Type B pancreatic cell (in vitro differentiated cells): Measurements from ENCODE around the gene F9. TPM values are rescaled to one million over a fixed set of nuclear protein-coding genes. Genes with fewer than 3 reads are reported as not detected.

Experiments used
- DNase-seq: peaks from one replicate; pipeline ENCODE4 v3.0.0; 2021; ENCODE audit warnings: mixed read lengths; ENCODE audit not compliant: unreplicated experiment; ENCODE audit errors: extremely low spot score
- H3K27ac Mint-ChIP-seq: 2 replicates; pipeline ENCODE4 v1.8.0; 2021; ENCODE audit warnings: mild to moderate bottlenecking, mixed read lengths
- H3K27me3 Mint-ChIP-seq: 2 replicates; pipeline ENCODE4 v1.8.0; 2021; ENCODE audit warnings: mixed read lengths
- H3K36me3 Mint-ChIP-seq: 2 replicates; pipeline ENCODE4 v1.8.0; 2021; ENCODE audit warnings: mixed read lengths
- H3K4me1 Mint-ChIP-seq: one replicate; pipeline ENCODE4 v1.8.0; 2021; ENCODE audit warnings: mixed read lengths; ENCODE audit not compliant: unreplicated experiment
- H3K4me3 Mint-ChIP-seq: 2 replicates; pipeline ENCODE4 v1.8.0; 2021; ENCODE audit warnings: mild to moderate bottlenecking, mixed read lengths
- H3K9me3 Mint-ChIP-seq: 2 replicates; pipeline ENCODE4 v1.8.0; 2021; ENCODE audit warnings: mixed read lengths
- total RNA-seq: library from RNA; stranded (reverse); gene quantifications from 2 replicates; pipeline ENCODE4 v1.2.1, GENCODE V29; 2021; ENCODE audit warnings: low replicate concordance
- TF ChIP-seq, protein P1 (sequence below): fragments of 200-600 bp; sonication (generic); conservative IDR thresholded peaks from 2 replicates; pipeline ENCODE4 v1.5.0; 2021; ENCODE audit warnings: antibody characterized with exemption, mild to moderate bottlenecking

F9 gene
- total RNA-seq, 1 donor from 2014 or later, result 0.24 TPM

DNA sequence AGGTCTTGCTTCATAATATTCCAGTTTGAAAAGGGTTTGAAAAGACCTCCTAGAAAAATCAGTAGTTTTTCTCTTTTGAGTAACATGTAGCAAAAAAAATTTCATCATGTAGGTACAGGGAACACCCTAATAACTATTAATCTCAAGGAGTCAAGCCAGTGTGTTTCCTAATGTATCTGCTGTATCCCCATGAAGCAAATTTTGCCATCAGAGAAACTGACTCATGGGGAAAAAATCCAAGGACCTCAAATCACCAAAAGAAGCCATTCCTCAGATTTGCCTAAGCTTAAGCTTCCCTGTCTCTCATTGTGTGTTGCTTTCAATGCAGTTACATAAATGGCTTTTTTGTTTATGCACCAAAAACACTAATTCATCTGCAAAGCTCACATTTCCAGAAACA is 29.7 kb downstream of the F9 start:
- TF ChIP-seq, protein P1, sequence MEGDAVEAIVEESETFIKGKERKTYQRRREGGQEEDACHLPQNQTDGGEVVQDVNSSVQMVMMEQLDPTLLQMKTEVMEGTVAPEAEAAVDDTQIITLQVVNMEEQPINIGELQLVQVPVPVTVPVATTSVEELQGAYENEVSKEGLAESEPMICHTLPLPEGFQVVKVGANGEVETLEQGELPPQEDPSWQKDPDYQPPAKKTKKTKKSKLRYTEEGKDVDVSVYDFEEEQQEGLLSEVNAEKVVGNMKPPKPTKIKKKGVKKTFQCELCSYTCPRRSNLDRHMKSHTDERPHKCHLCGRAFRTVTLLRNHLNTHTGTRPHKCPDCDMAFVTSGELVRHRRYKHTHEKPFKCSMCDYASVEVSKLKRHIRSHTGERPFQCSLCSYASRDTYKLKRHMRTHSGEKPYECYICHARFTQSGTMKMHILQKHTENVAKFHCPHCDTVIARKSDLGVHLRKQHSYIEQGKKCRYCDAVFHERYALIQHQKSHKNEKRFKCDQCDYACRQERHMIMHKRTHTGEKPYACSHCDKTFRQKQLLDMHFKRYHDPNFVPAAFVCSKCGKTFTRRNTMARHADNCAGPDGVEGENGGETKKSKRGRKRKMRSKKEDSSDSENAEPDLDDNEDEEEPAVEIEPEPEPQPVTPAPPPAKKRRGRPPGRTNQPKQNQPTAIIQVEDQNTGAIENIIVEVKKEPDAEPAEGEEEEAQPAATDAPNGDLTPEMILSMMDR, result no peak
- no peak for DNase-seq
- Mint-ChIP-seq H3K4me1 (no peaks in the 10 kb centered on the region), H3K9me3 (no peaks in the 10 kb centered on the region), H3K27me3 (peaks cover 7% of the 10 kb centered on the region), H3K36me3 (no peaks in the 10 kb centered on the region), H3K27ac (no peak overlapping the region), H3K4me3 (no peak overlapping the region)

DNA sequence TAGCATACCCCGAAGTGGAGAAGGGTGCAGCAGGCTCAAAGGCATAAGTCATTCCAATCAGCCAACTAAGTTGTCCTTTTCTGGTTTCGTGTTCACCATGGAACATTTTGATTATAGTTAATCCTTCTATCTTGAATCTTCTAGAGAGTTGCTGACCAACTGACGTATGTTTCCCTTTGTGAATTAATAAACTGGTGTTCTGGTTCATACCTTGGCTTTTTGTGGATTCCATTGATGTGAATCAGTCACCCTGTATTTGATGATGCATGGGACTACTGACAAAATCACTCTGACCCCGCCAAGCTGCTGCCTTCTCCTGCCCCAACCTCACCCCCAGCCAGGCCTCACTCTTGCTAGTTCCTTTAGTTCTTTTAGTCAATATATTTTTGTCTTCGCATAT is 32.7 kb downstream of the F9 start:
- H3K27me3 Mint-ChIP-seq, result peaks cover 7% of the 10 kb centered on the region
- H3K27ac Mint-ChIP-seq, result no peak overlapping the region

DNA sequence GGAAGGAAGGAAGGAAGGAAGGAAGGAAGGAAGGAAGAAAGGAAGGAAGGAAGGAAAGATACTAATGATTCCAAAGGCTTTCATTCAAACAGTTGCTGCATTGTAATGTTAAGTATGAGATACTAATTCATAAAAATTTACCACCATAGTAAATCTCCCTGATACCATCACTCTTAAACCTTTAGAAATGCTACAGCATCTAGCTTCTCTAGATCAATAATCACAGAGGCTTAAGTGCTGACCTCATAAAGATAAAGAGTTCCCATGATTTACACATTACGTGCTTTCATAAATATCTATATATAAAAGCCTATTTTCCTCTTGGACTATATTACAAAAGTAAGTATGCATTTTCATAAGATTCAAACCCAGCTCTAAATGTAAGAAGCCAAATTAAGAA is 36.4 kb downstream of the F9 start:
- H3K36me3 Mint-ChIP-seq, result no peaks in the 10 kb centered on the region
- no peaks in the 10 kb centered on the region for H3K4me1 Mint-ChIP-seq
- H3K27ac Mint-ChIP-seq, result no peak overlapping the region
- H3K4me3 Mint-ChIP-seq, result no peak overlapping the region
- DNase-seq, result no peak
- H3K9me3 Mint-ChIP-seq, result no peaks in the 10 kb centered on the region
- H3K27me3 Mint-ChIP-seq, result peaks cover 2% of the 10 kb centered on the region
- TF ChIP-seq, protein P1, result no peak

More for the DNA sequence above, 32.7 kb downstream of the F9 start:
- no peaks in the 10 kb centered on the region for H3K9me3 Mint-ChIP-seq
- no peaks in the 10 kb centered on the region for H3K4me1 Mint-ChIP-seq
- TF ChIP-seq, protein P1, result no peak
- H3K36me3 Mint-ChIP-seq, result no peaks in the 10 kb centered on the region
- H3K4me3 Mint-ChIP-seq, result no peak overlapping the region
- no peak for DNase-seq

DNA sequence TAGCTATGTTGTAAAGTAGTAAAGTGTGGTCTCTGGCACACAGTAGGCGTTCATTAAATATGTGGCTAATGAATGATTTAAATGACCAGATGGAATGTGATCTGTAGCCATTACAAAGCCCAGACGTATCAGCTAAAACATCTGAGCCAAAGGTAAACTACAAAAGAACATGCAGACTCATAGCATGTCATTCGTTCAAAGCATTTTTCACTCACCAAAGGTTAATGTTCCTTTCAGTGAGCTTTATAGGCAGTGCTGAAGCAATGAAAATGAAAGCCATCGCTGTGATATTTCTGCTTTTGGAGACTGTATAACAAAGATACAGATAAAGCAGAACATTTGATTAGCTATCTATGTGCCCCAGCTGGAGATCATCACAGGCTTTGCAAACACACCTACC is 50.5 kb downstream of the F9 start:
- TF ChIP-seq, protein P1, result no peak
- Mint-ChIP-seq H3K27me3 (peaks cover 4% of the 10 kb centered on the region), H3K4me1 (no peaks in the 10 kb centered on the region), H3K9me3 (no peaks in the 10 kb centered on the region), H3K27ac (no peak overlapping the region), H3K4me3 (no peak overlapping the region), H3K36me3 (no peaks in the 10 kb centered on the region)
- no peak for DNase-seq

DNA sequence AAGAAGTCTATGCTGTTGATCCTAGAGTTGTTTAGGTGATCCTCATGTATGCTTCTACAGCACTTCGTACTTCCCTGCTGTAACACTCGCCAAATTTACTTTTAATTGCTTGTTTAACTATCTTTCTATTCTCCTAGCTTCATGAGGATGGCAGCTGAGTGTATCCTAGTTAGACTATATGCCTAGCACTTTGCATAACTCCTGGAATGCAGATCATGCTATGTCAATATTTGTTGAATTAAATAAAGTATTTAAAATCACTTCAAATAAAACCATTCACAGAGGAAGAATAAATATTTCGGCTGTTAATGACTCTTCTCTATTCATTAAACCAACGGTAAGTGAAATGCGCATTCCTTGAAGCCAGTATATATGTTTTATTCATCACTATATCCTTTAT is 55.1 kb downstream of the F9 start:
- Mint-ChIP-seq H3K36me3 (no peaks in the 10 kb centered on the region), H3K9me3 (no peaks in the 10 kb centered on the region), H3K27ac (no peak overlapping the region), H3K27me3 (no peaks in the 10 kb centered on the region), H3K4me3 (no peak overlapping the region), H3K4me1 (no peaks in the 10 kb centered on the region)
- TF ChIP-seq, protein P1, result no peak
- DNase-seq, result no peak

DNA sequence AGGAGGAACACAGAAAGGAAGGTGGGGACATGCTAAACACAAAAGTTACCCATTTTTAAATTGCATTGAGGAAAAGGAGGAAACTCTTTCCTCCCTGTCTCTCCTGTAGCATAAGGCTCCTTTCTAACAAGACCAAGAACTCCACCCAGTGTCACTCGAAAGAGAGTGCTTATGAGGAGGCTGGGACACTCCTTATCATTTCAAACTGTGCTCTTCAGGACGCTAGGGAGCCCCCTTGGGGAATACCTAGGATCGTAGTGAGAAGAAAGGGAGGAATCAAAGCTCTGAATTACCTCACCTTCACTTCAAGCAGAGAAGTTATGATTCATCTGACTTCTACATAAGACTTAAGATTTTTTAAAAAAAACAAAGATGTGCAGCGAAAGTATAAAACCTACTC is 65.5 kb downstream of the F9 start:
- no peak overlapping the region for H3K4me3 Mint-ChIP-seq
- H3K27me3 Mint-ChIP-seq, result no peaks in the 10 kb centered on the region
- no peaks in the 10 kb centered on the region for H3K4me1 Mint-ChIP-seq
- H3K36me3 Mint-ChIP-seq, result no peaks in the 10 kb centered on the region
- TF ChIP-seq, protein P1, result no peak
- H3K27ac Mint-ChIP-seq, result no peak overlapping the region
- no peaks in the 10 kb centered on the region for H3K9me3 Mint-ChIP-seq
- no peak for DNase-seq
